ENCODE data around the gene ADCY2.
A peak's percentile ranks its signal among the peaks of the same experiment; 100 is the strongest.

The ADCY2 gene

DNA sequence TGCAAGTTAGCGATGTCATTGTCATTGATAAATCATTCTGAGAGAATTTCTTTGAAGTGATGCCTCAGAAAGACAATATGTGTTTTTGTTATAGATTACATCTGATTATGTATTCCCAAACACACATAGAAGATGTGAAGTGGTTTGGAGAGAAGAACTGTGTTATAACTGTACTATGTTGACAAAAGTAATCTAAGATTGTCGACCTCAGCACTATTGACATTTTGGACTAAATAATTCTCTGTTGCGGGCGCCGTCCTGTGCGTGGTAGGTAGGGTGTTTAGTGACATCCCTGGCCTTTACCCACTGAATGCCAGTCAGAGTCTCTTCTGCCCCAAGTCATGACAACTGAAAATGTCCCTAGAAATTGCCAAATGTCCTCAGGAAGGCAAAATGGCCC, 377.2 kb downstream of the ADCY2 start:
- peaks cover 13% of the 10 kb centered on the region for H3K4me1 Mint-ChIP-seq
- TF ChIP-seq, protein P1, sequence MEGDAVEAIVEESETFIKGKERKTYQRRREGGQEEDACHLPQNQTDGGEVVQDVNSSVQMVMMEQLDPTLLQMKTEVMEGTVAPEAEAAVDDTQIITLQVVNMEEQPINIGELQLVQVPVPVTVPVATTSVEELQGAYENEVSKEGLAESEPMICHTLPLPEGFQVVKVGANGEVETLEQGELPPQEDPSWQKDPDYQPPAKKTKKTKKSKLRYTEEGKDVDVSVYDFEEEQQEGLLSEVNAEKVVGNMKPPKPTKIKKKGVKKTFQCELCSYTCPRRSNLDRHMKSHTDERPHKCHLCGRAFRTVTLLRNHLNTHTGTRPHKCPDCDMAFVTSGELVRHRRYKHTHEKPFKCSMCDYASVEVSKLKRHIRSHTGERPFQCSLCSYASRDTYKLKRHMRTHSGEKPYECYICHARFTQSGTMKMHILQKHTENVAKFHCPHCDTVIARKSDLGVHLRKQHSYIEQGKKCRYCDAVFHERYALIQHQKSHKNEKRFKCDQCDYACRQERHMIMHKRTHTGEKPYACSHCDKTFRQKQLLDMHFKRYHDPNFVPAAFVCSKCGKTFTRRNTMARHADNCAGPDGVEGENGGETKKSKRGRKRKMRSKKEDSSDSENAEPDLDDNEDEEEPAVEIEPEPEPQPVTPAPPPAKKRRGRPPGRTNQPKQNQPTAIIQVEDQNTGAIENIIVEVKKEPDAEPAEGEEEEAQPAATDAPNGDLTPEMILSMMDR (IDR thresholded peaks at IDR 0.05), result no peak

DNA sequence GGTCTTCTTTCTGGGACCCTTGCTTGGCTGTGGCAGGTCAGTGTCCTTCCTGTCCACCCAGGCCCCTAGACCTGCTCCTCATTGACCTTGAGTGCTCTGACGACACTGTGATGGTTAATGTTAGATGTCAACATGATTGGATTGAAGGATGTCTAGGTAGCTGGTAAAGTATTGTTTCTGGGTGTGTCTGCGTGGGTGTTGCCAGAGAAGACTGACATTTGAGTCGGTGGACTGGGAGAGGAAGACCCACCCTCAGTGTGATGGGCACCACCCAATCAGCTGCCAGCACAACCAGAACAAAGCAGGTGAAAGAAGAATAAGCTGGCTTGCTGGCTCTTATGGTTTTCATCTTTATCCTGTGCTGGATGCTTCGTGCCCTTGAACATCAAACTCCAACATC, 380.5 kb downstream of the ADCY2 start:
- H3K36me3 Mint-ChIP-seq (ENCODE audit: low read depth), result peaks cover 73% of the 10 kb centered on the region
- H3K27me3 Mint-ChIP-seq (ENCODE audit: low read depth, poor library complexity), result no peaks in the 10 kb centered on the region
- no peak overlapping the region for H3K4me3 Mint-ChIP-seq
- DNase-seq, result no peak
- H3K27ac Mint-ChIP-seq, result no peak overlapping the region
- no peaks in the 10 kb centered on the region for H3K9me3 Mint-ChIP-seq
- H3K4me1 Mint-ChIP-seq, result peaks cover 10% of the 10 kb centered on the region
- TF ChIP-seq, protein P1 (IDR thresholded peaks at IDR 0.05), result no peak

More for the DNA sequence above, 377.2 kb downstream of the ADCY2 start:
- no peaks in the 10 kb centered on the region for H3K27me3 Mint-ChIP-seq (ENCODE audit: low read depth, poor library complexity)
- DNase-seq, result no peak
- no peaks in the 10 kb centered on the region for H3K9me3 Mint-ChIP-seq
- peaks cover 67% of the 10 kb centered on the region for H3K36me3 Mint-ChIP-seq (ENCODE audit: low read depth)
- peak overlapping the region; percentile 52 for H3K27ac Mint-ChIP-seq
- H3K4me3 Mint-ChIP-seq, result no peak overlapping the region

DNA sequence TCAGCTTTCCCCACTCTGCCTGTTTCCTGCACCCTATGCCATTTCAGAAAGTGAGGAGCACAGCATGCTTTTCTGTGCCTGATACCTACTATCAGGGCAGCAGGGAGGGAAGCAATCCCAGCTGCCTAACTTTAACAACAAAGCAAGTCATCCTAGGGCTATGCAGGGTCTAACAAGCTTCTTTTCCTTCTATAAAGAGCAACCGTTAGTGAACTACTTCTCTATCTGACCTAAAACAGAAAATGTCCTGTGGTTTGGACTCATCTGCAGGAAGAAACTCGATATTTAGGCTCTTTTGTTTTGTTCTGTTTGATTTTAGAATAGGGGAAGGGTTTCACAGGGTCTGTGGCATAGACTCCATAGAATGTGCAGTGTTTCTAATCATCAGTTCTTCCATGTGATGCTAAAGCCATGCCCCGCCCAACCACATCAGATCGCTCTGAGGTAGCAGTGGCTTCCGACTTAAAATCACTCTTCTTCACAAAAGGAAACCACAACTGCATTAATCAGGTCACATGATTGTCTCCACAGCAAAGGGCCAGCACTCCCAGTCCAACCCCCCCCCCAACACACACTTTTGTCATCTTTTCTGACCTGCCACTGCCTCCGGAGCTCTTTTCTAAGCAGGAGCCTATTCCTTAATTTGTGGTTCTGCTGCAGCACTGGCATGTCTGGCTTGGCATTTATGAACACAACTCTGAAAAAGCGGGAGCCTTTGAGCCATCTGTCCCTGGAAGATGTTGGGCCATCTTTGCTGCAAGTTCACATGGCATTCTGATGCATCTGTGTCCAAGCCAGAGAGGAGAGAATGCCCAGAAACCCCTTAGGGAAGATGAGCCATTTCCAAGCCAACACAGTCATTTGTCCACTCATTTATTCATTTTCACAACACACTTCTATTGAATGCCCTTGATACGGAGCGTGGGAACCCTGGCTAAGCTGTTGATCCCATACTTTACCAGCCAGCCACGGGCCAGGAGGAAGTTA, 383.4 kb downstream of the ADCY2 start:
- H3K4me3 Mint-ChIP-seq, result no peak overlapping the region
- TF ChIP-seq, protein P1 (IDR thresholded peaks at IDR 0.05), result no peak
- peaks cover 17% of the 10 kb centered on the region for H3K4me1 Mint-ChIP-seq
- H3K27ac Mint-ChIP-seq, result no peak overlapping the region
- H3K27me3 Mint-ChIP-seq (ENCODE audit: low read depth, poor library complexity), result no peaks in the 10 kb centered on the region
- DNase-seq, result no peak
- H3K9me3 Mint-ChIP-seq, result no peaks in the 10 kb centered on the region
- H3K36me3 Mint-ChIP-seq (ENCODE audit: low read depth), result peaks cover 63% of the 10 kb centered on the region

DNA sequence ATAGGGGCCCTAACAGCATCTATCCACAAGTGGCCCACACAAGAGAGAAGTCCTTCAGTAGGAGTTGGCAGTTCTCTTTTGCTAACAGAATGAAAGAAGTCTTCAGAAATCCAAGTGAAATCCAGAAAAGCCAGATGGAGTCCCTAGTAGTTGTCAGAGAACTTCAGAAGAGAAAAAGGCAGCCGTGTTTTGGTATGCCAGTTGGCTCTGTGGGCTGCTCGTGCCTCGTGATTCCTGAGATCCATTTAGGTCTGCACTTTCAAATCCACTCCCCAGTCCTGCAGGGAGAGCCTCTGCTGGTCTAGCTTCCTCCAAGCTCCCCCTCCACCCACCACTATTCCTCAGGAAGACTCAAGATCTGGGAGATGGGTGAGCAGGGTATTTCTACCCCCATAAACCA, 386.0 kb downstream of the ADCY2 start:
- Mint-ChIP-seq H3K9me3 (no peaks in the 10 kb centered on the region), H3K4me3 (no peak overlapping the region), H3K4me1 (peaks cover 8% of the 10 kb centered on the region), H3K27ac (no peak overlapping the region), H3K36me3 (ENCODE audit: low read depth) (peaks cover 68% of the 10 kb centered on the region), H3K27me3 (ENCODE audit: low read depth, poor library complexity) (no peaks in the 10 kb centered on the region)
- TF ChIP-seq, protein P1 (IDR thresholded peaks at IDR 0.05), result no peak
- DNase-seq, result no peak

DNA sequence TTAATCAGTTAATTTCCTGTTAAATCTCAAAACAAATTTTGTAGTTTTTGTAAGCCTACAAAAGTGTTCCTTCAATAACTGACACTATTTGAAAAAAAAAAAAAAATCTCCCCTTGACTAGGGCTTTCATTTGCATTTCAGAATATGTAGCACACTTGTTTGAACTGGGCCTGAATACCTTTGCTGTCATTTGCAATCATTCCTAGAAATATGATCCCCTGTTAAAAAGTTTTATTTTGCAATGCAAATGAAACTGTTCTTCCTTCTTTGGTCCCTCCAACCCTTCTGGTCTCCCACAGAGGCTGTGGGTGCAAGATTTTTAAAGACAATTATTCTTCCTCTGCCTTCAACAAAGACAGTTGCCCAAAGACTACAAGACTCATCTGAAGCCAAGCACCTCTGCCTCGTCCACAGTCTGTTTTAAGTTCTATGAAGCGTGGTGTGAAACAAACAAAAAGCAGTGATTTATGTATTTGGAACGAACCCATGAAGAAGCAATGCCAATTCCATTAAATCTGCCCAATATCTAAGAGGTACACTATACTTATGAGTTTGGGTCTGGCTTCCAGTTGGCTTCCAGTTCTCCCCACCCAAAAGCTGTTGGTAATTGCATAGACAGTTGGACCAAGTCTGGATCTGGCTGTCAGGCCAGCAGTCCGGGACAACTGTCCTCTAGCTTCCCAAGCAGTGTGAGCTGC, 388.9 kb downstream of the ADCY2 start:
- Mint-ChIP-seq H3K27me3 (ENCODE audit: low read depth, poor library complexity) (no peaks in the 10 kb centered on the region), H3K4me1 (peaks cover 8% of the 10 kb centered on the region), H3K4me3 (no peak overlapping the region), H3K36me3 (ENCODE audit: low read depth) (peaks cover 66% of the 10 kb centered on the region), H3K9me3 (no peaks in the 10 kb centered on the region), H3K27ac (no peak overlapping the region)
- DNase-seq, result no peak
- TF ChIP-seq, protein P1 (IDR thresholded peaks at IDR 0.05), result no peak
